GM19193 (cell line): ENCODE measurements around the gene NUDT3.

Experiments used
- POLR2A ChIP-seq: IDR thresholded peaks from 4 replicates; pipeline ENCODE4 v1.6.1; 2011; ENCODE audit not compliant: insufficient read depth, insufficient read length; ENCODE audit errors: extremely low read depth

NUDT3 gene

GRCh38 chr6:34355889-34356288, 36.6 kb downstream of the NUDT3 start:
- TF ChIP-seq POLR2A, result no peak

DNA sequence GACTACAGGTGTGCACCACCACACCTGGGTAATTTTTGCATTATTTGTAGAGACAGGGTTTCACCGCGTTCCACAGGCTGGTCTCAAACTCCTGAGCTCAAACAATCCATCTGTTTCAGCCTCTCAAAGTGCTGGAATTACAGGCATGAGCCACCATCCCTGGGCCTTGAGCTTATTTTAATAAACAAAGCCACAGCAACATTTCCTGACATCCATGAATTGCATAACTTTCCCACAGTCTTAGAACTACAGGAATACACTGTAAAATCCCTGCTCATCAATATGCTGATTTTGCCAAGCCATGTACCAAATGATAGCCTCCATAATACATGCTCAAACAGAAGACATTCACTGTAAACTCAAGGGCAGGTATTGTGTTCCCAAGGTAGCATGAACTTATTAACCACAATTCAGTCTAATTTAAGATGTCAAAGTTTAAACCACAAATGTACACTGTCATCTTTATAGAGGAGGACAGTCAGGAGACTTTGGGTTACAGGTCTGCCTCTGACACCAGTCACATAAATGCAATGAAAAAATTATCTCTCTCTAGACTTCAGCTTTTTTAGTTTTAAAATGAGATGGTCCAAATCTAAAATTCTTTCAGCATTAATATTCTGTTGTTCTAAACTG, 40.0 kb downstream of the NUDT3 start:
- no peak for TF ChIP-seq POLR2A

- TF ChIP-seq POLR2A, result no peak
Observed at GRCh38 chr6:34350934-34351217, 41.6 kb downstream of the NUDT3 start.

- TF ChIP-seq POLR2A, result no peak
Observed at GRCh38 chr6:34350137-34350933, 42.1 kb downstream of the NUDT3 start.

DNA sequence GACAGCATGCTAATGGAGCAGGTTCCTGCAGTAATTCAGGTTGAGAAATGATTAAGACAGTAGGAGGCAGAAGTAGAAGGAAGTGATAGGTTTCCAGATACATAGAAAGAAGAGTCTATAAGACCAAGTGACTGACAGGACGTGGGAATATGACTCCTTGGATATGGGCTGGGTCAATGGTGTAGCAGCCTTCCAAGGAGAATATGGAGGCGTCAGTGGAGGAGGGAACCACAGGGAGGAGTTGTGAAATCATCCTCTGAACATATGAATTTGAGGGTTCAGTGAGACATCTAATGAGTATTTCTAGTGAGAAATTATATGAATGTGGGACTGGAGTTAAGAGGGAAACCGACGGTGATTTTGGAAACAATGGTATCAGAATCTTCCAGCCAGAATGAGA, 43.3 kb downstream of the NUDT3 start:
- no peak for TF ChIP-seq POLR2A

- TF ChIP-seq POLR2A, result no peak
Observed at GRCh38 chr6:34347303-34347702, 45.2 kb downstream of the NUDT3 start.

- TF ChIP-seq POLR2A, result no peak
Observed at GRCh38 chr6:34346175-34347119, 46.0 kb downstream of the NUDT3 start.

GRCh38 chr6:34343806-34344205, 48.7 kb downstream of the NUDT3 start:
- no peak for TF ChIP-seq POLR2A

DNA sequence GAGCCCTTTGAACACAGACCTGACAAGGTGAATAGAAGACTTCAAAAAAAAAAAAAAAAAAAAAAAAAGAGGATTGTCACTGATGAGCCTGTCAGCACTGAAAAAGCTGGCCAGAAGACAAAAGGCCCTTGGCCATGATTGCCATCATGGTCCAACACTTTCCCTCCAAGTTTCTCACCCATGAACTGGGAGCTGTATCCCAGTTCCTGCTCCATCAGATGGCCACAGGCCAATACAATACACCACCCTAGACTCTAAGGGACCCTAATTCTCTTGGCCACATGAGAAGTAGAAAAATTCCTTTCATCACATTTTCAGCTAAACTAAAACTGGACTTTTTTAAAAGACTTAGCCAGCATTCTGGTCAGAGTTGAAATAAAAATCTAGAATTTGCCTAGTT, 50.2 kb downstream of the NUDT3 start:
- no peak for TF ChIP-seq POLR2A

GRCh38 chr6:34341481-34341971, 50.9 kb downstream of the NUDT3 start:
- TF ChIP-seq POLR2A, result no peak

GRCh38 chr6:34340906-34341480, 51.5 kb downstream of the NUDT3 start:
- TF ChIP-seq POLR2A, result no peak

DNA sequence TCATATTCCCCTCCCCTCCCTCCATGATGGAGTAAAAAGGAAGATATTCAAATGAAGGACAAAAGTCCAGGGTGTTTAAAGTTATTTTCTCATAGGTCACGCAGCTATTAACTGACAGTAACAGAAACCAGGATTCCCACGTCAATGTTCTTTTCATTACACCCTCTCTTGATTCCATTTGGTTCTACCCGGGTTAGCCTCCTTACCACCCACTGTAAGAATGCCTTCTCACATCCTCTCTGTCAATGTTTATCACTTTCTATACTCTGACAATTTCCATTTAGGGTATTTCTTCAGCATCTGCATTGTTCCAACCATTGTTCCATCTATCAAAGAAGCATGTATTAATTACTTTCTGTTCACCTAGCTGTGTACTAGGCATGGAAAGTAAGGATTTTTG, 52.1 kb downstream of the NUDT3 start:
- TF ChIP-seq POLR2A, result no peak

DNA sequence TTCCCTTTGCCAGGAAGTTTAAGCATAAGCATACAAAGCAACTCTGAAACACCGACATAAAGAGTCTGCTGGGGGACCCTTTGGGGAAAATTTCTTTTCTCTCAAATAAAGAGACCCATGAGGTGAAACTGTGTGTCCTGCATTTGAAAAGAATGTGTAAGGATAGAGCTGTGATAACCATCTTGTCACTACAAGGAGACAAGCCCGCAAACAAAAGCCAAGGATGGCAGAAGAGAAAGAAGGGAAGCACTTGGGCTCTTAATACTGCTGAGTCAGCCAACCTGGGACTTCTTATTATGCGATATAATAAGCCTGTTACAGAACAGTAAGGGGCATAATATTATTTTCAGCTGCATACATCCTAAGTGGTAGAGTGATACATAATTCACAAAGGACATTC, 52.5 kb downstream of the NUDT3 start:
- TF ChIP-seq POLR2A, result no peak

GRCh38 chr6:34339432-34339831, 53.0 kb downstream of the NUDT3 start:
- TF ChIP-seq POLR2A, result no peak

DNA sequence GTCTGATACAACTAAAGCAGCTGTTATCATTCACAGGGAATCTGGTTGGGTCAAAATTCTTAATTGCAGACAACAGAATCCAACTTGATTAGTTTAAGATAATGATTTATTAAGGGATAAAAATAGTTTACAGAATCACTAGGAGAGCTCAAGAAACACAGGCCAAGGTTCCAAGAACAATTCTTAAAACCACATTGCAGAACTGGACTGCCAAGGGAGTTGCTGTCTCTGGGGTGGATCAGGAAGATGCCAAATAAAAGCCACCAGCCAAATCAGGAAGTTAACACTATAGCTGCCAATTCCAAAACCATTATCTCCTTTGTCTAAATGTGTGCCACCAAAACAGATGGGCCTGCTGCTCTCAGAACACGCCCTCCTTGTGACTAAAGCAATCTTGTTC, 53.7 kb downstream of the NUDT3 start:
- no peak for TF ChIP-seq POLR2A
